PC-3 (cell line): ENCODE data around the gene AMMECR1.

Experiments
- CTCF ChIP-seq: fragments of 300-600 bp; sonication (generic); conservative IDR thresholded peaks from 2 replicates; pipeline ENCODE4 v1.5.1; 2017; ENCODE audit warnings: antibody characterized with exemption, low read depth, mild to moderate bottlenecking, low read length
- EZH2 ChIP-seq: fragments of 300-600 bp; sonication (generic); IDR thresholded peaks from one replicate; pipeline ENCODE4 v1.6.1; 2017; ENCODE audit warnings: antibody characterized with exemption, mild to moderate bottlenecking, low read length; ENCODE audit not compliant: unreplicated experiment

- no peak for TF ChIP-seq EZH2
- no peak for TF ChIP-seq CTCF
These were observed 60.0 kb downstream of the AMMECR1 start for GRCh38 chrX:110257889-110258288.
